ENCODE results near the gene PLOD1. TPM values are rescaled to one million over a fixed set of nuclear protein-coding genes. Genes with fewer than 3 reads are reported as not detected.
"Not testable (repeated sequence)": the region's sequence is repeated elsewhere in the genome, so short reads cannot be mapped to it uniquely, and the experiment has no call there.

The PLOD1 gene
- total RNA-seq, 2 donors from 2014 or later, result 71.5 to 81.8 TPM

GRCh38 chr1:12007204-12007603, 72.7 kb downstream of the PLOD1 start:
- peaks cover 83% of the 10 kb centered on the region for H3K36me3 ChIP-seq (ENCODE audit: control insufficient read depth, insufficient read depth, low read length)
- H3K27ac Mint-ChIP-seq, result no peak overlapping the region
- no peak overlapping the region for H3K27ac ChIP-seq (ENCODE audit: low read depth, low read length)
- H3K4me3 ChIP-seq (ENCODE audit: low read length), result no peak overlapping the region
- H3K4me3 Mint-ChIP-seq, result no peak overlapping the region
- peaks cover 4% of the 10 kb centered on the region for H3K9me3 ChIP-seq (ENCODE audit: control insufficient read depth, low read length)
- H3K9ac ChIP-seq (ENCODE audit: extremely low read depth, low read length, poor library complexity, severe bottlenecking), result no peak overlapping the region
- no peak for DNase-seq
- H3K36me3 Mint-ChIP-seq (ENCODE audit: low read depth), result peaks cover 96% of the 10 kb centered on the region
- H3K27me3 ChIP-seq (ENCODE audit: control insufficient read depth, insufficient read depth, low read length, poor library complexity, severe bottlenecking), result no peaks in the 10 kb centered on the region
- no peaks in the 10 kb centered on the region for H3K4me1 ChIP-seq (ENCODE audit: control insufficient read depth, insufficient read depth, low read length)
- WGBS, 2 experiments (ENCODE audit: insufficient coverage in 1 of 2, insufficient read length in 1 of 2), result 95 to 96% methylated on average over 3 to 6 of the region's 6 CpGs
- H3K27me3 Mint-ChIP-seq (ENCODE audit: insufficient read depth), result no peaks in the 10 kb centered on the region
- TF ChIP-seq, protein P1, sequence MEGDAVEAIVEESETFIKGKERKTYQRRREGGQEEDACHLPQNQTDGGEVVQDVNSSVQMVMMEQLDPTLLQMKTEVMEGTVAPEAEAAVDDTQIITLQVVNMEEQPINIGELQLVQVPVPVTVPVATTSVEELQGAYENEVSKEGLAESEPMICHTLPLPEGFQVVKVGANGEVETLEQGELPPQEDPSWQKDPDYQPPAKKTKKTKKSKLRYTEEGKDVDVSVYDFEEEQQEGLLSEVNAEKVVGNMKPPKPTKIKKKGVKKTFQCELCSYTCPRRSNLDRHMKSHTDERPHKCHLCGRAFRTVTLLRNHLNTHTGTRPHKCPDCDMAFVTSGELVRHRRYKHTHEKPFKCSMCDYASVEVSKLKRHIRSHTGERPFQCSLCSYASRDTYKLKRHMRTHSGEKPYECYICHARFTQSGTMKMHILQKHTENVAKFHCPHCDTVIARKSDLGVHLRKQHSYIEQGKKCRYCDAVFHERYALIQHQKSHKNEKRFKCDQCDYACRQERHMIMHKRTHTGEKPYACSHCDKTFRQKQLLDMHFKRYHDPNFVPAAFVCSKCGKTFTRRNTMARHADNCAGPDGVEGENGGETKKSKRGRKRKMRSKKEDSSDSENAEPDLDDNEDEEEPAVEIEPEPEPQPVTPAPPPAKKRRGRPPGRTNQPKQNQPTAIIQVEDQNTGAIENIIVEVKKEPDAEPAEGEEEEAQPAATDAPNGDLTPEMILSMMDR (conservative IDR thresholded peaks at IDR 0.05), result no peak
- H3K4me1 Mint-ChIP-seq, result peaks cover 5% of the 10 kb centered on the region
- peaks cover 20% of the 10 kb centered on the region for H3K9me3 Mint-ChIP-seq

GRCh38 chr1:12008355-12008754, 73.8 kb downstream of the PLOD1 start:
- H3K27me3 Mint-ChIP-seq (ENCODE audit: insufficient read depth); H3K27ac Mint-ChIP-seq; H3K4me3 ChIP-seq (ENCODE audit: low read length); H3K4me3 Mint-ChIP-seq; H3K27me3 ChIP-seq (ENCODE audit: control insufficient read depth, insufficient read depth, low read length, poor library complexity, severe bottlenecking); H3K4me1 ChIP-seq (ENCODE audit: control insufficient read depth, insufficient read depth, low read length); H3K9me3 ChIP-seq (ENCODE audit: control insufficient read depth, low read length); DNase-seq; H3K9ac ChIP-seq (ENCODE audit: extremely low read depth, low read length, poor library complexity, severe bottlenecking); H3K27ac ChIP-seq (ENCODE audit: low read depth, low read length); H3K4me1 Mint-ChIP-seq: not testable (repeated sequence)
- H3K9me3 Mint-ChIP-seq, result peaks cover 20% of the 10 kb centered on the region
- peaks cover 92% of the 10 kb centered on the region for H3K36me3 Mint-ChIP-seq (ENCODE audit: low read depth)
- H3K36me3 ChIP-seq (ENCODE audit: control insufficient read depth, insufficient read depth, low read length), result peaks cover 81% of the 10 kb centered on the region
- WGBS, 2 experiments (ENCODE audit: insufficient coverage in 1 of 2, insufficient read length in 1 of 2), result 96 to 98% methylated on average over 9 to 22 of the region's 33 CpGs

- no peak overlapping the region for H3K27ac ChIP-seq (ENCODE audit: low read depth, low read length)
- H3K9me3 Mint-ChIP-seq, result peaks cover 20% of the 10 kb centered on the region
- H3K9ac ChIP-seq (ENCODE audit: extremely low read depth, low read length, poor library complexity, severe bottlenecking), result no peak overlapping the region
- DNase-seq, result no peak
- TF ChIP-seq, protein P1 (conservative IDR thresholded peaks at IDR 0.05), result no peak
- H3K36me3 ChIP-seq (ENCODE audit: control insufficient read depth, insufficient read depth, low read length), result peaks cover 75% of the 10 kb centered on the region
- H3K36me3 Mint-ChIP-seq (ENCODE audit: low read depth), result peaks cover 85% of the 10 kb centered on the region
- H3K27me3 Mint-ChIP-seq (ENCODE audit: insufficient read depth), result no peaks in the 10 kb centered on the region
- H3K4me3 Mint-ChIP-seq, result no peak overlapping the region
- peaks cover 5% of the 10 kb centered on the region for H3K4me1 Mint-ChIP-seq
- H3K27me3 ChIP-seq (ENCODE audit: control insufficient read depth, insufficient read depth, low read length, poor library complexity, severe bottlenecking), result no peaks in the 10 kb centered on the region
- H3K9me3 ChIP-seq (ENCODE audit: control insufficient read depth, low read length), result peaks cover 4% of the 10 kb centered on the region
- no peaks in the 10 kb centered on the region for H3K4me1 ChIP-seq (ENCODE audit: control insufficient read depth, insufficient read depth, low read length)
- no peak overlapping the region for H3K4me3 ChIP-seq (ENCODE audit: low read length)
- no peak overlapping the region for H3K27ac Mint-ChIP-seq
- WGBS, 2 experiments (ENCODE audit: insufficient coverage in 1 of 2, insufficient read length in 1 of 2), result 95 to 96% methylated on average over 6 to 9 of the region's 9 CpGs
These were observed 74.9 kb downstream of the PLOD1 start for GRCh38 chr1:12009318-12009947.

Data from endodermal cell (in vitro differentiated cells).